ENCODE results near the gene SMKR1. TPM values are rescaled to one million over a fixed set of nuclear protein-coding genes. Genes with fewer than 3 reads are reported as not detected.
A peak's percentile ranks its signal among the peaks of the same experiment; 100 is the strongest.
"Not testable (repeated sequence)": the region's sequence is repeated elsewhere in the genome, so short reads cannot be mapped to it uniquely, and the experiment has no call there.

Gene SMKR1
- total RNA-seq, 1 experiment from 2014 or later, result 0.25 TPM

GRCh38 chr7:129525225-129525862 is 23.0 kb downstream of the SMKR1 start:
- DNase-seq (ENCODE audit: low spot score), result no peak

GRCh38 chr7:129529643-129530042 is 27.3 kb downstream of the SMKR1 start:
- no peak for DNase-seq (ENCODE audit: low spot score)

GRCh38 chr7:129530795-129531391 is 28.6 kb downstream of the SMKR1 start:
- DNase-seq (ENCODE audit: low spot score), result peak; percentile 43

- DNase-seq (ENCODE audit: low spot score), result no peak
These were observed 29.4 kb downstream of the SMKR1 start for GRCh38 chr7:129531721-129532120.

- no peak for DNase-seq (ENCODE audit: low spot score)
These were observed 30.0 kb downstream of the SMKR1 start for GRCh38 chr7:129532375-129532774.

GRCh38 chr7:129534558-129535274 is 32.4 kb downstream of the SMKR1 start:
- DNase-seq (ENCODE audit: low spot score), result not testable (repeated sequence)

- no peak for DNase-seq (ENCODE audit: low spot score)
These were observed 33.6 kb downstream of the SMKR1 start for GRCh38 chr7:129535896-129536295.

- DNase-seq (ENCODE audit: low spot score), result no peak
These were observed 34.0 kb downstream of the SMKR1 start for GRCh38 chr7:129536323-129536722.

GRCh38 chr7:129538790-129539189 is 36.5 kb downstream of the SMKR1 start:
- no peak for DNase-seq (ENCODE audit: low spot score)

GRCh38 chr7:129540340-129540739 is 38.0 kb downstream of the SMKR1 start:
- no peak for DNase-seq (ENCODE audit: low spot score)

GRCh38 chr7:129544700-129545099 is 42.4 kb downstream of the SMKR1 start:
- DNase-seq (ENCODE audit: low spot score), result no peak

- DNase-seq (ENCODE audit: low spot score), result peak; percentile 85
These were observed 48.5 kb downstream of the SMKR1 start for GRCh38 chr7:129550693-129551360.

- DNase-seq (ENCODE audit: low spot score), result peak; percentile 70
These were observed 51.6 kb downstream of the SMKR1 start for GRCh38 chr7:129553899-129554461.

- DNase-seq (ENCODE audit: low spot score), result no peak
These were observed 54.3 kb downstream of the SMKR1 start for GRCh38 chr7:129556607-129557133.

GRCh38 chr7:129557686-129558481 is 55.6 kb downstream of the SMKR1 start:
- no peak for DNase-seq (ENCODE audit: low spot score)

- DNase-seq (ENCODE audit: low spot score), result no peak
These were observed 57.2 kb downstream of the SMKR1 start for GRCh38 chr7:129559564-129559963.

GRCh38 chr7:129560831-129561230 is 58.5 kb downstream of the SMKR1 start:
- DNase-seq (ENCODE audit: low spot score), result no peak

- DNase-seq (ENCODE audit: low spot score), result no peak
These were observed 59.5 kb downstream of the SMKR1 start for GRCh38 chr7:129561677-129562359.
